SK-N-MC (cell line): ENCODE results near the gene IQCF2.
"Not testable (repeated sequence)": the region's sequence is repeated elsewhere in the genome, so short reads cannot be mapped to it uniquely, and the experiment has no call there.

Experiments used
- DNase-seq: peaks from one replicate; pipeline ENCODE4 v3.0.0-alpha.2; 2011; ENCODE audit warnings: low read depth, low spot score
- H3K27ac ChIP-seq: fragments of 200-600 bp; sonication (generic); 2 replicates; pipeline ENCODE4 v1.5.1; 2016; ENCODE audit warnings: mixed run types
- H3K36me3 ChIP-seq: fragments of 200-600 bp; sonication (generic); 2 replicates; pipeline ENCODE4 v1.6.1; 2017; ENCODE audit warnings: antibody characterized with exemption, low read length, mixed read lengths; ENCODE audit not compliant: insufficient read depth
- H3K4me3 ChIP-seq: fragments of 200-600 bp; sonication (generic); 2 replicates; pipeline ENCODE4 v1.5.1; 2016
- H3K9ac ChIP-seq: fragments of 200-600 bp; sonication (generic); 2 replicates; pipeline ENCODE4 v1.8.0; 2017; ENCODE audit warnings: mixed run types, mixed read lengths; ENCODE audit not compliant: insufficient read length
- H3K9me3 ChIP-seq: fragments of 200-600 bp; sonication (generic); 2 replicates; pipeline ENCODE4 v1.6.1; 2017; ENCODE audit warnings: low read depth, mild to moderate bottlenecking, antibody characterized with exemption, low read length, moderate library complexity, mixed read lengths
- EZH2 ChIP-seq: fragments of 200-600 bp; sonication (generic); IDR thresholded peaks from one replicate; pipeline ENCODE4 v1.6.1; 2017; ENCODE audit warnings: antibody characterized with exemption
- FOXP2 ChIP-seq: optimal IDR thresholded peaks from 2 replicates; pipeline ENCODE3; 2011; ENCODE audit warnings: mild to moderate bottlenecking, moderate library complexity; ENCODE audit not compliant: insufficient read depth; ENCODE audit errors: extremely low read length, control extremely low read depth
- POLR2AphosphoS5 ChIP-seq: IDR thresholded peaks from 2 replicates; pipeline ENCODE4 v1.6.1; 2012; ENCODE audit warnings: mild to moderate bottlenecking, low read depth, low read length, borderline replicate concordance

The IQCF2 gene

DNA sequence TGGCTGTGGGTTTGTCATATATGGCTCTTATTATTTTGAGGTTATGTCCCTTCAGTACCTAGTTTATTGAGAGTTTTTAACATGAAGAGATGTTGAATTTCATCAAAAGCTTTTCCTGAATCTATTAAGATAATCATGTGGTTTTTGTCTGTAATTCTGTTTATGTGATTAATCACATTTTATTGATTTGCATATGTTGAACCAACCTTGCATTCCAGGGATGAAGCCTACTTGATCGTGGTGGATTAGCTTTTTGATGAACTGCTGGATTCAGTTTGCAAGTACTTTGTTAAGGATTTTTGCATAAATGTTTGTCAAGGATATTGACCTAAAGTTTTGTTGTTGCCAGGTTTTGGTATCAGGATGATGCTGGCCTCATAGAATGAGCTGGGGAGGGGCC, 33.1 kb upstream of the IQCF2 start:
- no peak overlapping the region for H3K27ac ChIP-seq
- no peak overlapping the region for H3K4me3 ChIP-seq
- TF ChIP-seq FOXP2, result no peak
- H3K9me3 ChIP-seq, result no peaks in the 10 kb centered on the region
- H3K36me3 ChIP-seq, result no peaks in the 10 kb centered on the region
- no peak for DNase-seq
- H3K9ac ChIP-seq, result no peak overlapping the region

- no peak for DNase-seq
- Histone ChIP-seq H3K4me3 (no peak overlapping the region), H3K9me3 (no peaks in the 10 kb centered on the region), H3K27ac (no peak overlapping the region), H3K9ac (no peak overlapping the region), H3K36me3 (no peaks in the 10 kb centered on the region)
- TF ChIP-seq FOXP2, result no peak
- TF ChIP-seq EZH2, result no peak
- no peak for TF ChIP-seq POLR2AphosphoS5
These were observed 31.1 kb upstream of the IQCF2 start for GRCh38 chr3:51830345-51830744.

GRCh38 chr3:51830836-51831385, 30.5 kb upstream of the IQCF2 start:
- DNase-seq, result no peak
- H3K9me3 ChIP-seq, result no peaks in the 10 kb centered on the region
- no peak for TF ChIP-seq EZH2
- TF ChIP-seq POLR2AphosphoS5, result no peak
- TF ChIP-seq FOXP2, result no peak

DNA sequence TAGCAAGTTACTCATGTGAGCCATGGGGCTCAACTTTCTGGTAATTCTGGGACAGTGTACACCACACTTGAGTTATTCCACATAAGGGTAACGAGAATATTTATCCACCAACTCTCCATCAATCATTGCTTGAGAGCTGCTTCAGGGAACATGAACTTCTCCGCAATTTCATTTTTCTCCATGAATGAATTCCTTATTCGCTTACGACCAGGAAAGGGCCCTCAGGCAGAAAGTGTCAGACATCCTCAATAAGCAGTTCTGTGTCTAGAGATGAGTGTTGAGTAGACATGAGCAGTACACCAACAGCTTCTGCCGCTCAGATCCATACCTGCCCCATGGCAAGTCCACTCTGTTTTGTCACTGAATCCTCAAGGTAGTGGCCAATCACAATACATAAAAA, 24.8 kb upstream of the IQCF2 start:
- no peaks in the 10 kb centered on the region for H3K36me3 ChIP-seq
- TF ChIP-seq FOXP2 (no peak), EZH2 (no peak)
- H3K9ac ChIP-seq, result no peak overlapping the region
- no peaks in the 10 kb centered on the region for H3K9me3 ChIP-seq
- no peak for DNase-seq
- no peak overlapping the region for H3K4me3 ChIP-seq
- no peak overlapping the region for H3K27ac ChIP-seq

More at GRCh38 chr3:51830836-51831385, 30.5 kb upstream of the IQCF2 start:
- Histone ChIP-seq H3K4me3 (no peak overlapping the region), H3K36me3 (no peaks in the 10 kb centered on the region), H3K27ac (no peak overlapping the region), H3K9ac (no peak overlapping the region)

DNA sequence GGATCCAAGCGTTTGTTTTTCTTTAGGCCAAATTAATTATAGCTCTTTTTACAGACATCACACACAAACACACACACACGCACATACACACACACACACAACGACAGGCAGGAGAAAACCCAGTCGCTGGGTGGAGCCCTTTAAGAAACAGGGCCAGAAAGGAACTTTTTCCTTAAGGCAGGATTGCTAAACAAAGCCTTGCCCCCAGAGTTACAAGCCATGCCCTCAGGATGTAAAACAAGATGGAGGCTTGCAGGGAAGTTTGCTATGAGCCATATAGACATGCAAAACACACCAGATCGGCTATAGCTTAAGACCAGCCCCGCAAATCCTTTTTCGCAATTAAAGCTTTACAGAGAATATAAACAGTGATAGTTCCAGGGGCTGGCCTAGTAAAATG, 16.3 kb upstream of the IQCF2 start:
- H3K4me3 ChIP-seq, result no peak overlapping the region
- H3K36me3 ChIP-seq, result no peaks in the 10 kb centered on the region
- no peak for TF ChIP-seq FOXP2
- DNase-seq, result no peak
- no peak overlapping the region for H3K27ac ChIP-seq
- H3K9me3 ChIP-seq, result no peaks in the 10 kb centered on the region
- no peak overlapping the region for H3K9ac ChIP-seq

DNA sequence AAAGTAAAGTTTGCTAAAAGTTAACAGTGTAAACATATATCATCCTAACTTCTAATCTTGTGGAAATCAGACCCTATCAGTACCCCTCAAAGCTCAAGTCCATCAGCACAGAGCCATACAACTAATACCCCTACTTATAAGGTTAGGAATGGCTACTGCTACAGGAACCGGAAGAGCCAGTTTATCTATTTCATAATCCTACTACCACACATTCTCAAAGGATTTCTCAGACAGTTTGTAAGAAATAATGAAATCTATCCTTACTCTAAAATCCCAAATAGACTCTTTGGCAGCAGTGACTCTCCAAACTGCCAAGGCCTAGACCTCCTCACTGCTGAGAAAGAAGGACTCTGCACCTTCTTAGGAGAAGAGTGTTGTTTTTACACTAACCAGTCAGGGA, 6.0 kb upstream of the IQCF2 start:
- not testable (repeated sequence) for DNase-seq, H3K4me3 ChIP-seq, H3K27ac ChIP-seq, H3K9me3 ChIP-seq, H3K36me3 ChIP-seq, H3K9ac ChIP-seq

- Histone ChIP-seq H3K36me3 (no peaks in the 10 kb centered on the region), H3K4me3 (no peak overlapping the region), H3K9ac (no peak overlapping the region), H3K9me3 (no peaks in the 10 kb centered on the region), H3K27ac (no peak overlapping the region)
- TF ChIP-seq FOXP2 (no peak), POLR2AphosphoS5 (no peak), EZH2 (no peak)
- no peak for DNase-seq
These were observed 1.5 kb downstream of the IQCF2 start for GRCh38 chr3:51862886-51863285.

GRCh38 chr3:51868896-51869295, 7.5 kb downstream of the IQCF2 start:
- H3K4me3 ChIP-seq, H3K27ac ChIP-seq, H3K9ac ChIP-seq, H3K9me3 ChIP-seq, H3K36me3 ChIP-seq, DNase-seq: not testable (repeated sequence)

DNA sequence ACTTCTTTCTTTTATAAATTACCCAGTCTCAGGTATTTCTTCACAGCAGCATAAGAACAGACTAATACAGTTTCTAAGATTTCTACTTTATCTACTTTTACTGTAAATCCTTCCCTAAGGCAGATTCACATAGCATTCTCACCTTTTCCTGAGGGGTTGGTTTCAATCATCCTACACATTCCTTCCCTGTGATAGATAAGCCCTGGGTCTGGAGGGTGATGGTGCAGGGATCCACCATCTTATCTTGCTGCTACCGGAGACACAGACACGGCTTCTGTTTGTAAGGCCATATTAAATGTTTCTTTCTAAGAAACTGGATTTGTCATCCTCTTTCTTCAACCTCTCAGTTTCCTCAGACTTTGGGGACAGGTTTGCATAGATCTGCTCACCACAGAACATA, 7.9 kb downstream of the IQCF2 start:
- Histone ChIP-seq H3K9ac (no peak overlapping the region), H3K4me3 (no peak overlapping the region), H3K27ac (no peak overlapping the region), H3K9me3 (no peaks in the 10 kb centered on the region), H3K36me3 (no peaks in the 10 kb centered on the region)
- DNase-seq, result no peak
- TF ChIP-seq POLR2AphosphoS5 (no peak), EZH2 (no peak), FOXP2 (no peak)
